PC-9 (cell line): ENCODE data around the gene ADAMTS12. TPM values are rescaled to one million over a fixed set of nuclear protein-coding genes. Genes with fewer than 3 reads are reported as not detected.

ENCODE experiments used
- BruUV-seq: library from RNA; stranded (reverse); fragments of 400-500 nt; replicated peaks from 2 replicates; lab custom pipeline; 2021; lab: Mats Ljungman, UMichigan
- CTCF ChIA-PET: fragments of 300-600 bp; sonication (Branson Sonifier 250); formaldehyde crosslinking; loops from one replicate; lab custom pipeline; 2022; ENCODE audit warnings: antibody characterized with exemption; lab: Charles Lee
- POLR2A ChIA-PET: fragments of 300-600 bp; sonication (Branson Sonifier 250); formaldehyde crosslinking; loops from one replicate; lab custom pipeline; 2022; ENCODE audit warnings: antibody characterized with exemption; ENCODE audit not compliant: unreplicated experiment; lab: Charles Lee
- DNase-seq, 2 experiments: peaks; one replicate each; pipeline versions ENCODE4 v3.0.0 to v3.0.0-alpha.2; 2015 to 2022; ENCODE audit warnings: mixed read lengths in 1 of 2
- H2AFZ ChIP-seq: fragments of 200-600 bp; sonication (generic); 2 replicates; pipeline ENCODE4 v1.8.1; 2017; ENCODE audit warnings: antibody characterized with exemption
- H3F3A ChIP-seq: fragments of 200-600 bp; sonication (generic); 2 replicates; pipeline ENCODE4 v1.8.1; 2017; ENCODE audit warnings: antibody characterized with exemption, mild to moderate bottlenecking, low read depth; ENCODE audit not compliant: insufficient read depth
- H3K27ac ChIP-seq: fragments of 200-600 bp; sonication (generic); 2 replicates; pipeline ENCODE4 v1.6.1; 2016; ENCODE audit warnings: mixed run types
- H3K27me3 ChIP-seq: fragments of 200-600 bp; sonication (generic); 2 replicates; pipeline ENCODE4 v1.6.1; 2016; ENCODE audit warnings: low read depth, mixed run types; ENCODE audit not compliant: insufficient read depth
- H3K36me3 ChIP-seq: fragments of 200-600 bp; sonication (generic); 2 replicates; pipeline ENCODE4 v1.6.1; 2016; ENCODE audit warnings: low read depth, mixed run types
- H3K4me1 ChIP-seq: fragments of 200-600 bp; sonication (generic); replicated peaks from 2 replicates; pipeline ENCODE4 v1.6.1; 2016; ENCODE audit warnings: mixed run types; ENCODE audit not compliant: insufficient read depth
- H3K4me2 ChIP-seq: fragments of 200-600 bp; sonication (generic); 2 replicates; pipeline ENCODE4 v1.6.1; 2017; ENCODE audit warnings: mixed run types
- H3K4me3 ChIP-seq: fragments of 200-600 bp; sonication (generic); 2 replicates; pipeline ENCODE4 v1.6.1; 2016; ENCODE audit warnings: mixed run types
- H3K79me2 ChIP-seq: fragments of 200-600 bp; sonication (generic); 2 replicates; pipeline ENCODE4 v1.6.1; 2017; ENCODE audit warnings: low read depth, mixed run types
- H3K9me2 ChIP-seq: fragments of 200-600 bp; sonication (generic); 2 replicates; pipeline ENCODE4 v1.8.1; 2017; ENCODE audit warnings: mild to moderate bottlenecking; ENCODE audit not compliant: insufficient read depth
- H3K9me3 ChIP-seq: fragments of 200-600 bp; sonication (generic); 2 replicates; pipeline ENCODE4 v1.8.1; 2016; ENCODE audit warnings: low read depth; ENCODE audit not compliant: insufficient read depth
- H4K20me1 ChIP-seq: fragments of 200-600 bp; sonication (generic); 2 replicates; pipeline ENCODE4 v1.8.1; 2017; ENCODE audit not compliant: insufficient read depth
- EZH2 ChIP-seq: fragments of 200-600 bp; sonication (generic); IDR thresholded peaks from 2 replicates; pipeline ENCODE4 v1.8.0; 2017; ENCODE audit warnings: antibody characterized with exemption, low read depth
- intact Hi-C: fragments of 100-400 bp; cut with micrococcal nuclease; formaldehyde crosslinking; loops from one replicate; pipeline ENCODE4 v1.10.0; 2022; ENCODE audit not compliant: unreplicated experiment
- total RNA-seq: library from RNA; stranded (reverse); gene quantifications from 2 replicates; pipeline ENCODE4 v1.2.3, GENCODE V29; 2021
- TF ChIP-seq, protein P1 (sequence below): fragments of 200-600 bp; sonication (generic); conservative IDR thresholded peaks from 2 replicates; pipeline ENCODE4 v1.6.1; 2017; ENCODE audit warnings: mixed run types, antibody characterized with exemption, mild to moderate bottlenecking, moderate library complexity

The ADAMTS12 gene
- total RNA-seq, 1 experiment from 2014 or later, result 103 TPM

GRCh38 chr5:33482335-33482734, 409.5 kb downstream of the ADAMTS12 start:
- Histone ChIP-seq H3K27me3 (no peaks in the 10 kb centered on the region), H3K27ac (no peak overlapping the region), H3K4me1 (no peaks in the 10 kb centered on the region), H3K36me3 (no peaks in the 10 kb centered on the region), H3K4me2 (no peak overlapping the region), H3K9me2 (no peaks in the 10 kb centered on the region), H3K79me2 (no peaks in the 10 kb centered on the region), H3K4me3 (no peak overlapping the region), H2AFZ (no peak overlapping the region), H3K9me3 (no peaks in the 10 kb centered on the region), H4K20me1 (no peaks in the 10 kb centered on the region), H3F3A (no peaks in the 10 kb centered on the region)
- DNase-seq, result no peak
- intact Hi-C loops, result no loop called here
- CTCF ChIA-PET, result no interaction called here
- BruUV-seq, result no TSS peak
- POLR2A ChIA-PET, result no interaction called here
- TF ChIP-seq, protein P1, sequence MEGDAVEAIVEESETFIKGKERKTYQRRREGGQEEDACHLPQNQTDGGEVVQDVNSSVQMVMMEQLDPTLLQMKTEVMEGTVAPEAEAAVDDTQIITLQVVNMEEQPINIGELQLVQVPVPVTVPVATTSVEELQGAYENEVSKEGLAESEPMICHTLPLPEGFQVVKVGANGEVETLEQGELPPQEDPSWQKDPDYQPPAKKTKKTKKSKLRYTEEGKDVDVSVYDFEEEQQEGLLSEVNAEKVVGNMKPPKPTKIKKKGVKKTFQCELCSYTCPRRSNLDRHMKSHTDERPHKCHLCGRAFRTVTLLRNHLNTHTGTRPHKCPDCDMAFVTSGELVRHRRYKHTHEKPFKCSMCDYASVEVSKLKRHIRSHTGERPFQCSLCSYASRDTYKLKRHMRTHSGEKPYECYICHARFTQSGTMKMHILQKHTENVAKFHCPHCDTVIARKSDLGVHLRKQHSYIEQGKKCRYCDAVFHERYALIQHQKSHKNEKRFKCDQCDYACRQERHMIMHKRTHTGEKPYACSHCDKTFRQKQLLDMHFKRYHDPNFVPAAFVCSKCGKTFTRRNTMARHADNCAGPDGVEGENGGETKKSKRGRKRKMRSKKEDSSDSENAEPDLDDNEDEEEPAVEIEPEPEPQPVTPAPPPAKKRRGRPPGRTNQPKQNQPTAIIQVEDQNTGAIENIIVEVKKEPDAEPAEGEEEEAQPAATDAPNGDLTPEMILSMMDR, result no peak
- no peak for TF ChIP-seq EZH2

DNA sequence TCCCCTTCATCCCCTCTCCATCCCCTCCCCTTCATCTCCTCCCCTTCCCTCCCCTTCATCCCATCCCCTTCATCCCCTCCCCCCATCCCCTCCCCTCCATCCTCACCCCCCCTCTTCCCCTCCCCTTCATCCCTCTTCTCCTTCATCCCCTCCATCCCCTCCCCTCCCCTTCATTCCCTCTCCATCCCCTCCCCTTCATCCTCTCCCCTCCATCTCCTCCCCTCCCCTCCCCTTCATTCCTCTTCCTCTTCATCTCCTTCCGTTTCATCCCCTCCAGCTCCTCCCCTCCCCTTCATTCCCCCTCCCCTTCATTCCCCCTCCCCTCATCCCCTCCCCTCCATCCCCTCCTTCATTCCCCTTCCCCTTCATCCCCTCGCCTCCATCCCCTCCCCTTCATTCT, 410.9 kb downstream of the ADAMTS12 start:
- no TSS peak for BruUV-seq
- no peak for DNase-seq
- intact Hi-C loops, result no loop called here
- H4K20me1 ChIP-seq, result no peaks in the 10 kb centered on the region
- H3K36me3 ChIP-seq, result no peaks in the 10 kb centered on the region
- ChIA-PET POLR2A (no interaction called here), CTCF (interaction anchor here (0.6 kb wide), 1 partner anchor 43 kb away, joined by 3 read pairs; no protein-coding TSS in a partner anchor)
- no peak overlapping the region for H3K4me3 ChIP-seq
- H3K27me3 ChIP-seq, result no peaks in the 10 kb centered on the region
- no peak overlapping the region for H2AFZ ChIP-seq
- TF ChIP-seq EZH2, result no peak
- TF ChIP-seq, protein P1, result no peak
- no peaks in the 10 kb centered on the region for H3K9me2 ChIP-seq
- H3F3A ChIP-seq, result peaks cover 6% of the 10 kb centered on the region; the same call in 1 of the 2 replicates
- no peaks in the 10 kb centered on the region for H3K79me2 ChIP-seq
- no peak overlapping the region for H3K27ac ChIP-seq
- H3K9me3 ChIP-seq, result no peaks in the 10 kb centered on the region
- no peak overlapping the region for H3K4me2 ChIP-seq
- H3K4me1 ChIP-seq, result no peaks in the 10 kb centered on the region

- Histone ChIP-seq H3K79me2 (no peaks in the 10 kb centered on the region), H4K20me1 (no peaks in the 10 kb centered on the region), H3F3A (peaks cover 6% of the 10 kb centered on the region; the same call in 1 of the 2 replicates), H3K4me3 (no peak overlapping the region), H3K27me3 (no peaks in the 10 kb centered on the region), H3K36me3 (peaks cover 3% of the 10 kb centered on the region; the same call in 1 of the 2 replicates), H3K4me2 (no peak overlapping the region), H3K27ac (no peak overlapping the region), H3K9me2 (no peaks in the 10 kb centered on the region), H2AFZ (no peak overlapping the region), H3K4me1 (no peaks in the 10 kb centered on the region), H3K9me3 (no peaks in the 10 kb centered on the region; the same call in 1 of the 2 replicates)
- POLR2A ChIA-PET, result interaction anchor here (0.7 kb wide), 1 partner anchor 1126 kb away, joined by 6 read pairs; no protein-coding TSS in a partner anchor
- DNase-seq, result no peak
- no TSS peak for BruUV-seq
- CTCF ChIA-PET, result interaction anchor here (0.8 kb wide), 1 partner anchor 491 kb away, joined by 3 read pairs; no protein-coding TSS in a partner anchor
- intact Hi-C loops, result no loop called here
- TF ChIP-seq, protein P1, result no peak
- TF ChIP-seq EZH2, result no peak
Measured at GRCh38 chr5:33479311-33479710, 412.5 kb downstream of the ADAMTS12 start.
